Adrenal gland (tissue), 19 donors: ENCODE data around the gene HHIPL2. TPM values are rescaled to one million over a fixed set of nuclear protein-coding genes. Genes with fewer than 3 reads are reported as not detected.

Source experiments
- DNase-seq, 7 donors: peaks; one replicate each; pipeline ENCODE4 v3.0.0-alpha.2; 2019 to 2020
- H3K27ac ChIP-seq, 5 donors: fragments of 200-600 bp; sonication (generic) in 4 of 5; 1 replicate in 3 of 5; 2 replicates in 2 of 5; pipeline versions ENCODE4 v1.5.1 to v1.8.0; 2016 to 2020; ENCODE audit warnings: mild to moderate bottlenecking in 1 of 5
- H3K27me3 ChIP-seq: fragments of 200-600 bp; 2 replicates; pipeline ENCODE4 v1.8.0; 2021
- H3K36me3 ChIP-seq, 2 donors: fragments of 200-600 bp; replicated peaks in 1 of 2; 1 replicate in 1 of 2; 2 replicates in 1 of 2; pipeline versions ENCODE4 v1.5.1 to v1.8.0; 2018 to 2022
- H3K4me1 ChIP-seq, 2 donors: fragments of 200-600 bp; replicated peaks in 1 of 2; 1 replicate in 1 of 2; 2 replicates in 1 of 2; pipeline versions ENCODE4 v1.5.1 to v1.8.0; 2018 to 2021
- H3K4me3 ChIP-seq, 4 donors: fragments of 200-600 bp; sonication (generic) in 3 of 4; one replicate each; pipeline ENCODE4 v1.5.1; 2016 to 2018
- H3K9me3 ChIP-seq, 3 donors: fragments of 200-600 bp; sonication (generic) in 1 of 3; replicated peaks in 1 of 3; 1 replicate in 2 of 3; 2 replicates in 1 of 3; pipeline versions ENCODE4 v1.5.1 to v1.8.0; 2016 to 2021
- CTCF ChIP-seq, 6 experiments: fragments of 450-650 bp in 4 of 6; fragments of 200-600 bp in 2 of 6; sonication (generic) in 1 of 6; IDR thresholded peaks; 1 replicate in 5 of 6; 2 replicates in 1 of 6; pipeline versions ENCODE4 v1.5.1 to v1.8.0; 2016 to 2021; ENCODE audit warnings: antibody characterized with exemption in 6 of 6, mild to moderate bottlenecking in 2 of 6, moderate library complexity in 1 of 6
- POLR2A ChIP-seq, 2 donors: fragments of 450-650 bp; IDR thresholded peaks; one replicate each; pipeline ENCODE4 v1.6.1; 2017; ENCODE audit warnings: antibody characterized with exemption in 2 of 2, mild to moderate bottlenecking in 2 of 2, moderate library complexity in 1 of 2
- WGBS, 4 donors: extraction: QIAGEN DNeasy Blood & Tissue Kit in 2 of 4; methylation state at CpG; one replicate each; pipeline versions ENCODE4 v1.1.5 to v1.1.7; 2013 to 2017; 5-methylcytosine and 5-hydroxymethylcytosine counted together
- intact Hi-C, 2 donors: fragments of 100-400 bp; cut with DNase I; formaldehyde crosslinking; loops; one replicate each; pipeline versions ENCODE4 v1.14.1 to v1.15.0; 2022 to 2023
- long read RNA-seq, 10 donors: library from polyadenylated mRNA in 3 of 10; unstranded in 2 of 10; stranded (forward) in 1 of 10; transcript quantifications; one replicate each; pipeline ENCODE4 v2.0.0 and lab custom pipeline, GENCODE V29; 2021 to 2026
- polyA plus RNA-seq, 3 donors: library from polyadenylated mRNA; stranded (reverse); fragments of 200-250 nt in 2 of 3; fragments of 350-450 nt in 1 of 3; fragmentation: Illumina TruSeq in 1 of 3; extraction: RNeasy Lipid Tissue Mini Kit (QIAGEN cat#74804) in 1 of 3; gene quantifications; one replicate each; pipeline ENCODE4 v1.2.3, GENCODE V29; 2013 to 2014
- total RNA-seq, 9 donors: library from RNA; depleted of rRNA in 4 of 9; stranded (reverse); fragments of >200 nt in 4 of 9; fragments of 120-200 nt in 1 of 9; fragmentation: NEBNext Ultra II Directional in 1 of 9; extraction: Animal tissue kit (Norgen Biotek cat#: 25700) in 1 of 9; gene quantifications; one replicate each; pipeline versions ENCODE4 v1.1.0 to v1.2.4, GENCODE V29; 2013 to 2023
- donor health status: healthy with polysubstance abuse.
- donor health status: Bipolar disorder and iron deficiency.
- donor health status: DM: yes; HTN: yes; CAD: no.
- donor health status: DM: no; HTN: no; CAD: no.
- donor health status: DM: no; HTN: no; CAD: no.
- donor health status: DM: yes; HTN: yes; CAD: no.

HHIPL2 gene
- total RNA-seq (1 to 10 TPM in 1 of 9 donors, under 1 TPM in 4, not detected in 4; 0.11 to 3.4 (median 0.18) TPM), polyA plus RNA-seq (1 to 10 TPM in 2 of 3 donors, under 1 TPM in 1; 0.86 to 1.9 (median 1.7) TPM)
- long read RNA-seq, donor 1: 0 reads
- long read RNA-seq, donor 2: 0 reads
- long read RNA-seq, donor 3: 0 reads
- long read RNA-seq, donor 4: 0 reads
- long read RNA-seq, donor 5: 0 reads
- long read RNA-seq, donor 6, partial matches to known transcripts: 0 of 1 reads
- long read RNA-seq, donor 6, other reads (novel, unspliced or antisense): 0 of 1 reads
- long read RNA-seq, donor 7: 0 reads
- long read RNA-seq, donor 8: 0 reads
- long read RNA-seq, donor 9: 0 reads
- long read RNA-seq, donor 10: 0 reads

GRCh38 chr1:222547944-222548671, at the start of gene HHIPL2:
Gene HHIPL2, minus strand, starts transcription at chr1:222548104. Its CDS starts 60 bp downstream, at chr1:222548044.
- H3K27ac ChIP-seq: no peak within 1 kb of the TSS
- no peak for TF ChIP-seq CTCF (IDR thresholded peaks at IDR 0.05)
- TF ChIP-seq POLR2A (IDR thresholded peaks at IDR 0.05): no peak

GRCh38 chr1:222596696-222597095, 48.8 kb upstream of the HHIPL2 start:
- no peaks in the 10 kb centered on the region for H3K9me3 ChIP-seq
- whole genome bisulfite sequencing, 4 donors: 83 to 89% (median 86%) methylated on average over 4 of the region's 4 CpGs
- intact Hi-C loops: no loop called here
- no peak overlapping the region for H3K27ac ChIP-seq
- no peaks in the 10 kb centered on the region for H3K4me1 ChIP-seq
- TF ChIP-seq CTCF (IDR thresholded peaks at IDR 0.05): no peak
- TF ChIP-seq POLR2A (IDR thresholded peaks at IDR 0.05): no peak
- H3K36me3 ChIP-seq: no peaks in the 10 kb centered on the region
- no peaks in the 10 kb centered on the region for H3K27me3 ChIP-seq
- no peak overlapping the region for H3K4me3 ChIP-seq
- DNase-seq: no peak

More at GRCh38 chr1:222547944-222548671, at the start of gene HHIPL2:
- no peak for DNase-seq
- H3K4me1 ChIP-seq: no peaks in the 10 kb centered on the region
- no peaks in the 10 kb centered on the region for H3K36me3 ChIP-seq
- H3K4me3 ChIP-seq: no peak within 1 kb of the TSS
- WGBS, 4 donors: 30 to 40% (median 35%) methylated on average over 8 of the region's 8 CpGs
- H3K9me3 ChIP-seq: no peaks in the 10 kb centered on the region
- intact Hi-C loops: no loop called here
- H3K27me3 ChIP-seq: no peaks in the 10 kb centered on the region

GRCh38 chr1:222594789-222595188, 46.9 kb upstream of the HHIPL2 start:
- no peak overlapping the region for H3K4me3 ChIP-seq
- H3K27ac ChIP-seq: no peak overlapping the region
- H3K9me3 ChIP-seq: no peaks in the 10 kb centered on the region
- intact Hi-C loops: no loop called here
- H3K36me3 ChIP-seq: no peaks in the 10 kb centered on the region
- WGBS, 4 donors: 91 to 94% (median 92%) methylated on average over 3 of the region's 3 CpGs
- no peaks in the 10 kb centered on the region for H3K27me3 ChIP-seq
- no peak for DNase-seq
- peaks cover 0 to 9% of the 10 kb centered on the region in 2 donors for H3K4me1 ChIP-seq
- TF ChIP-seq POLR2A (IDR thresholded peaks at IDR 0.05) (no peak), CTCF (IDR thresholded peaks at IDR 0.05) (no peak)

GRCh38 chr1:222592171-222592570, 44.3 kb upstream of the HHIPL2 start:
- TF ChIP-seq POLR2A (IDR thresholded peaks at IDR 0.05) (no peak), CTCF (IDR thresholded peaks at IDR 0.05) (no peak)
- intact Hi-C loops: no loop called here
- H3K4me1 ChIP-seq: peaks cover 7 to 23% of the 10 kb centered on the region in 2 donors
- H3K4me3 ChIP-seq: no peak overlapping the region
- no peak for DNase-seq
- H3K36me3 ChIP-seq: peaks cover 0 to 4% of the 10 kb centered on the region in 2 donors
- no peak overlapping the region for H3K27ac ChIP-seq
- H3K9me3 ChIP-seq: no peaks in the 10 kb centered on the region
- no peaks in the 10 kb centered on the region for H3K27me3 ChIP-seq
- WGBS, 4 donors: 80 to 88% (median 84%) methylated on average over 3 of the region's 3 CpGs
